H1 (cell line): ENCODE results near the gene DMRTA1. TPM values are rescaled to one million over a fixed set of nuclear protein-coding genes. Genes with fewer than 3 reads are reported as not detected.

Experiments
- BCL11A ChIP-seq, 2 experiments: IDR thresholded peaks; one replicate each; pipeline ENCODE4 v1.6.1; 2011; ENCODE audit warnings: low read depth in 2 of 2, low read length in 2 of 2, mild to moderate bottlenecking in 2 of 2
- CHD7 ChIP-seq: fragments of 300-600 bp; sonication (generic); IDR thresholded peaks from 2 replicates; pipeline ENCODE4 v1.7.1; 2012; ENCODE audit warnings: low read length, moderate library complexity, mild to moderate bottlenecking, inconsistent platforms; ENCODE audit not compliant: insufficient replicate concordance
- JUND ChIP-seq: IDR thresholded peaks from 2 replicates; pipeline ENCODE4 v1.6.1; 2011; ENCODE audit warnings: mild to moderate bottlenecking, improper control_type of control experiment, low read length
- RBBP5 ChIP-seq: IDR thresholded peaks from 2 replicates; pipeline ENCODE4 v1.7.1; 2012; ENCODE audit warnings: low read depth, mild to moderate bottlenecking, inconsistent platforms, low read length, moderate library complexity, borderline replicate concordance
- polyA plus RNA-seq, 7 experiments: library from polyadenylated mRNA; depleted of rRNA in 3 of 7; stranded (reverse) in 5 of 7; unstranded in 2 of 7; fragments of >200 nt in 5 of 7; fragments of 200-250 nt in 2 of 7; gene quantifications; 1 replicate in 5 of 7; 2 replicates in 1 of 7; 4 replicates in 1 of 7; pipeline versions ENCODE4 v1.2.1 to v1.2.3, GENCODE V29; 2011 to 2013; ENCODE audit warnings: missing spikeins in 2 of 7, mixed read lengths in 2 of 7
- total RNA-seq: library from RNA; stranded (reverse); fragmentation: NEBNext Ultra II Directional; extraction: Animal tissue kit (Norgen Biotek cat#: 25700); gene quantifications from 2 replicates; pipeline ENCODE4 v1.2.1, GENCODE V29; 2021

Gene DMRTA1
- total and polyA plus RNA-seq, 2 of the 8 experiments (the other 6 are each of a cell fraction or from before 2014, with no cell fraction given), result 1.5 to 3.3 TPM

- TF ChIP-seq CHD7, result no peak
- TF ChIP-seq JUND, result no peak
- no peak for TF ChIP-seq RBBP5
- no peak for TF ChIP-seq BCL11A (IDR thresholded peaks at IDR 0.05; ENCODE audit: low read depth in 2 of 2, low read length in 2 of 2)
Measured at GRCh38 chr9:22449719-22450118, 3.1 kb downstream of the DMRTA1 start (continued).
